WI38 (cell line): ENCODE results near the gene MYL2.

Experiments used
- H3K4me3 ChIP-seq: 2 replicates; pipeline ENCODE4 v1.5.1; 2011; ENCODE audit warnings: low read depth, mild to moderate bottlenecking, control low read depth, low read length
- CTCF ChIP-seq: IDR thresholded peaks from 2 replicates; pipeline ENCODE4 v1.5.1; 2012; ENCODE audit warnings: low read depth, mild to moderate bottlenecking, control low read depth, low read length

Gene MYL2

DNA sequence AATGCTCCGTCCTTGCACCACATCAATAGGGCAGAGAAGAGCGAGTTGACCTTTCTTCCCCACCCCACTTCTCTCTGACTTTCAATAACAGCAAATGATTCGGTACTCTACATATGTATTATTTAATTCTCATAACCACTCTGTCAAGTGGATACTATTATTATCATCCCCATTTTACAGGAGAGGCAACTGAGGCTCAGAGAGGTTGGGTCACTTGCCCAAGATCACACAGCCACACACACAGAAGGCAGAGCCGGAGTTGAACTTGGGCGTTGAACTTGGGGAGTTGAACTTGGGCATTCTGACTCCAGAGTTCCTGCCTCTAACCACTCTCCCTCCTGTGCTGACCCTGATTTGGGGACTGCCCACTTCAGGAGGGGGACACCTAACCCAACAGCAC lies 659 bp downstream of the MYL2 start:
- H3K4me3 ChIP-seq, result no peak overlapping the region
- TF ChIP-seq CTCF, result no peak

- TF ChIP-seq CTCF, result no peak
- H3K4me3 ChIP-seq, result no peak overlapping the region
Measured at GRCh38 chr12:110917961-110918360, 2.4 kb downstream of the MYL2 start.

GRCh38 chr12:110917467-110917866 lies 2.9 kb downstream of the MYL2 start:
- no peak overlapping the region for H3K4me3 ChIP-seq
- no peak for TF ChIP-seq CTCF

- no peak overlapping the region for H3K4me3 ChIP-seq
- no peak for TF ChIP-seq CTCF
Measured at GRCh38 chr12:110916295-110916875, 4.0 kb downstream of the MYL2 start.

DNA sequence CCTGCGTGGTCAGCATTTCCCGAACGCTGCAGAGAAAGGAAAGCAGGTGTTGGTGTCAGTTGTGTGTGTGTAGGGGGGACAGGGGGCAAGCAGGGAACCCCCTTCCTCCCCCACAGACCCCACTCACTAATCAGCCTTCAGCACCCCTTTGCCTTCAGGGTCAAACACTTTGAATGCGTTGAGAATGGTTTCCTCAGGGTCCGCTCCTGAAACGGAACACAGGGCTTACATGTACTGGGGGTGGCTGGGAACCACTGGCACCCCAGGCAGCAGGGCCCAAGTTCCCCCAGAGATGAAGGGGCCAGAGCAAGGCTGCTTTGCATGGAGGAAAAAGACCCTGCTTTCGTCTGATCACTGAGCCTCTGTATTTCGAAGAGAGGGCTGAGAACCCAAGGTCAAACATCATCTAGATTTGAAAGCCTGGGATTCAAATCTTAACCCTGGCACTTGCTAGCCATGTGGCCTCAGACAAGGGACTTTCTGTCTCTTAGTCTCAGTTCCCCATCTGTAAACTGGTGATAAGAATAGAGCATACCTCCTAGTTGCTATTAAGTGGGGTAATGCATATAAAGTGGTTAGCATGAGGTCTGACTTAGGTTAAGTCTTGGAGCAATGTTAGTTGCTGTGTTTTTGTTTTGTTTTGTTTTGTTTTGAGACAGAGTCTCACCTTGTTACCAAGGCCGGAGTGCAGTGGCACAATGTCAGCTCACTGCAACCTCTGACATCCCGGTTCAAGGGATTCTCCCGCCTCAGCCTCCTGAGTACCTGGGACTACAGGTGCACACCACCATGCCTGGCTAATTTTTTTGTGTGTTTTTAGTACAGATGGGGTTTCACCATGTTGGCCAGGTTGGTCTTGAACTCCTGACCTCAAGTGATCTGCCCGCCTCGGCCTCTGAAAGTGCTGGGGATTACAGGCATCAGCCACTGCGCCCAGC lies 7.0 kb downstream of the MYL2 start:
- no peak for TF ChIP-seq CTCF
- H3K4me3 ChIP-seq, result no peak overlapping the region

DNA sequence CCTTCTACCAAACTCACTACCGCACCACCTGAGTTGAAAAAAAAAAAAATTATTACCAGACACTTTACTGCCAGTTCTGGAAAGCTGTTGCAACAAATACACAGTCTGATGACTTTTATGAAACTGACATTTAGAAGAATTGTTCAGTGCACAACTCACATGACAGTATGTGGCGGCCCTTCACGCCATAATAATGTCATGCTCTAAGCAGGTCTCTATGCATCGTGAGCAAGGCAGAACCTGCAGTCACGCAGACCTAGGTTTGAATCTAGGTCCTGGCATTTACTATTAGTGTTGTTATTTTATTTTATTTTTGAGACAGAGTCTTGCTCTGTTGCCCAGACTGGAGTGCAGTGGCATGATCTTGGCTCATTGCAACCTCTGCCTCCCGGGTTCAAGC lies 8.1 kb downstream of the MYL2 start:
- no peak for TF ChIP-seq CTCF
- no peak overlapping the region for H3K4me3 ChIP-seq
